HL-60 (cell line): Measurements from ENCODE around the gene FGD3.

Experiments
- DNase-seq, 2 experiments: peaks; one replicate each; pipeline ENCODE4 v3.0.0-alpha.2; 2010 to 2020; ENCODE audit warnings: low read depth in 1 of 2, low spot score in 1 of 2
- H3K27ac ChIP-seq: fragments of 250-450 bp; sonication (Bioruptor Pico); replicated peaks from 2 replicates; pipeline ENCODE4 v1.5.1; 2020; ENCODE audit warnings: mild to moderate bottlenecking, moderate library complexity
- H3K27me3 ChIP-seq: fragments of 250-450 bp; sonication (Bioruptor Pico); 2 replicates; pipeline ENCODE4 v1.5.1; 2021; ENCODE audit warnings: mild to moderate bottlenecking, moderate library complexity; ENCODE audit not compliant: insufficient read depth, poor library complexity, severe bottlenecking
- H3K4me3 ChIP-seq: replicated peaks from 2 replicates; pipeline ENCODE4 v1.5.1; 2011; ENCODE audit warnings: mild to moderate bottlenecking, control low read depth, low read length; ENCODE audit not compliant: insufficient read depth
- GABPA ChIP-seq: IDR thresholded peaks from 2 replicates; pipeline ENCODE4 v1.6.1; 2012; ENCODE audit warnings: low read depth
- POLR2AphosphoS5 ChIP-seq: IDR thresholded peaks from 2 replicates; pipeline ENCODE4 v1.6.1; 2012; ENCODE audit warnings: low read depth
- SPI1 ChIP-seq: IDR thresholded peaks from 2 replicates; pipeline ENCODE4 v1.6.1; 2012; ENCODE audit warnings: low read depth, mild to moderate bottlenecking, borderline replicate concordance
- TF ChIP-seq, protein P1 (sequence below): IDR thresholded peaks from 2 replicates; pipeline ENCODE4 v1.6.1; 2012; ENCODE audit warnings: low read depth; ENCODE audit not compliant: insufficient replicate concordance
- TF ChIP-seq, protein P2 (sequence below): IDR thresholded peaks from one replicate; pipeline ENCODE4 v1.5.1; 2011; ENCODE audit warnings: low read length, control low read depth, inconsistent platforms; ENCODE audit not compliant: insufficient read depth

Gene FGD3

DNA sequence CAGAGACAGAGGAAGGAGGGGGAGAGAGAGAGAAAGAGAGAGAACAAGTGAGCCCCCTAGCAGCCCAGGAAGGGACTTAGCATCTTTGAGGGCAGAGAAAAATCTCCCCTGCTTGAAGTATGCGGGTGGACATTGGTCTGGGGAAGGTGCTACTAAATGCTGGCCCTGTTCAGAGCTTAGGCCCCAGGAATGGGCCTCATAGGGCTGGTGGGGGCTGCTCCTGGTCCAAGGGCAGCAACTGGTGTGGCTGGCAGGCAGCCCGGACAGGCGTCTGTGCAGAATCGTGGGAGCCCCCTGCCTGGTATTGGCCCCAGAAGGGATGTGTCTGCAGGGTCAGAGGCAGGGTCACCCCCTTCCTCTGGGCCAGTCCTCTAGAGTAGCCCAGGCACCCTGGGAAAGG lies 63.4 kb downstream of the FGD3 start:
- TF ChIP-seq SPI1 (no peak), POLR2AphosphoS5 (no peak), GABPA (no peak)
- TF ChIP-seq, protein P1, sequence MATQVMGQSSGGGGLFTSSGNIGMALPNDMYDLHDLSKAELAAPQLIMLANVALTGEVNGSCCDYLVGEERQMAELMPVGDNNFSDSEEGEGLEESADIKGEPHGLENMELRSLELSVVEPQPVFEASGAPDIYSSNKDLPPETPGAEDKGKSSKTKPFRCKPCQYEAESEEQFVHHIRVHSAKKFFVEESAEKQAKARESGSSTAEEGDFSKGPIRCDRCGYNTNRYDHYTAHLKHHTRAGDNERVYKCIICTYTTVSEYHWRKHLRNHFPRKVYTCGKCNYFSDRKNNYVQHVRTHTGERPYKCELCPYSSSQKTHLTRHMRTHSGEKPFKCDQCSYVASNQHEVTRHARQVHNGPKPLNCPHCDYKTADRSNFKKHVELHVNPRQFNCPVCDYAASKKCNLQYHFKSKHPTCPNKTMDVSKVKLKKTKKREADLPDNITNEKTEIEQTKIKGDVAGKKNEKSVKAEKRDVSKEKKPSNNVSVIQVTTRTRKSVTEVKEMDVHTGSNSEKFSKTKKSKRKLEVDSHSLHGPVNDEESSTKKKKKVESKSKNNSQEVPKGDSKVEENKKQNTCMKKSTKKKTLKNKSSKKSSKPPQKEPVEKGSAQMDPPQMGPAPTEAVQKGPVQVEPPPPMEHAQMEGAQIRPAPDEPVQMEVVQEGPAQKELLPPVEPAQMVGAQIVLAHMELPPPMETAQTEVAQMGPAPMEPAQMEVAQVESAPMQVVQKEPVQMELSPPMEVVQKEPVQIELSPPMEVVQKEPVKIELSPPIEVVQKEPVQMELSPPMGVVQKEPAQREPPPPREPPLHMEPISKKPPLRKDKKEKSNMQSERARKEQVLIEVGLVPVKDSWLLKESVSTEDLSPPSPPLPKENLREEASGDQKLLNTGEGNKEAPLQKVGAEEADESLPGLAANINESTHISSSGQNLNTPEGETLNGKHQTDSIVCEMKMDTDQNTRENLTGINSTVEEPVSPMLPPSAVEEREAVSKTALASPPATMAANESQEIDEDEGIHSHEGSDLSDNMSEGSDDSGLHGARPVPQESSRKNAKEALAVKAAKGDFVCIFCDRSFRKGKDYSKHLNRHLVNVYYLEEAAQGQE: no peak
- TF ChIP-seq, protein P2, sequence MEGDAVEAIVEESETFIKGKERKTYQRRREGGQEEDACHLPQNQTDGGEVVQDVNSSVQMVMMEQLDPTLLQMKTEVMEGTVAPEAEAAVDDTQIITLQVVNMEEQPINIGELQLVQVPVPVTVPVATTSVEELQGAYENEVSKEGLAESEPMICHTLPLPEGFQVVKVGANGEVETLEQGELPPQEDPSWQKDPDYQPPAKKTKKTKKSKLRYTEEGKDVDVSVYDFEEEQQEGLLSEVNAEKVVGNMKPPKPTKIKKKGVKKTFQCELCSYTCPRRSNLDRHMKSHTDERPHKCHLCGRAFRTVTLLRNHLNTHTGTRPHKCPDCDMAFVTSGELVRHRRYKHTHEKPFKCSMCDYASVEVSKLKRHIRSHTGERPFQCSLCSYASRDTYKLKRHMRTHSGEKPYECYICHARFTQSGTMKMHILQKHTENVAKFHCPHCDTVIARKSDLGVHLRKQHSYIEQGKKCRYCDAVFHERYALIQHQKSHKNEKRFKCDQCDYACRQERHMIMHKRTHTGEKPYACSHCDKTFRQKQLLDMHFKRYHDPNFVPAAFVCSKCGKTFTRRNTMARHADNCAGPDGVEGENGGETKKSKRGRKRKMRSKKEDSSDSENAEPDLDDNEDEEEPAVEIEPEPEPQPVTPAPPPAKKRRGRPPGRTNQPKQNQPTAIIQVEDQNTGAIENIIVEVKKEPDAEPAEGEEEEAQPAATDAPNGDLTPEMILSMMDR: no peak
- DNase-seq: no peak
- Histone ChIP-seq H3K4me3 (no peak overlapping the region), H3K27ac (no peak overlapping the region), H3K27me3 (no peaks in the 10 kb centered on the region)

DNA sequence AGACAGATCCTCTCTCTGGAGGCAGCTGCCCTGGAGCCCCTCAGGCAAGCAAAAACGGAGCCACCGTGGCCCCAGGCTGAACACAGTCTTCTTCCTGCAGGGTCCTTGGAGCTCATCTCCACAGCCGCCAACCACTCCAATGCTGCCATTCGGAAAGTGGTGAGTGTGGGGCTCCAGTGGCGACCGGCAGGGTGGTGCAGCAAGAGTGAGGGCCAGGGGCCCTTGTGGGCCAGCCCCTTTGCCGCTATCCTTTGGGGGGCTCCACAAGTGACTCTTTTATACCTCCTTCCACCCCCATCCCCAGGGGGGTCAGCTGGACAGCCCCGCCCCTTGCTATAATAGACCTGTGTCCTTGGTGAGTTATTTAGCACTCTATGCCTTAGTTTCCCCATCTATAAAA lies 63.8 kb downstream of the FGD3 start:
- DNase-seq: no peak
- Histone ChIP-seq H3K27me3 (no peaks in the 10 kb centered on the region), H3K4me3 (no peak overlapping the region), H3K27ac (no peak overlapping the region)
- TF ChIP-seq, protein P2: no peak
- no peak for TF ChIP-seq POLR2AphosphoS5
- no peak for TF ChIP-seq SPI1
- TF ChIP-seq, protein P1: no peak
- TF ChIP-seq GABPA: no peak

DNA sequence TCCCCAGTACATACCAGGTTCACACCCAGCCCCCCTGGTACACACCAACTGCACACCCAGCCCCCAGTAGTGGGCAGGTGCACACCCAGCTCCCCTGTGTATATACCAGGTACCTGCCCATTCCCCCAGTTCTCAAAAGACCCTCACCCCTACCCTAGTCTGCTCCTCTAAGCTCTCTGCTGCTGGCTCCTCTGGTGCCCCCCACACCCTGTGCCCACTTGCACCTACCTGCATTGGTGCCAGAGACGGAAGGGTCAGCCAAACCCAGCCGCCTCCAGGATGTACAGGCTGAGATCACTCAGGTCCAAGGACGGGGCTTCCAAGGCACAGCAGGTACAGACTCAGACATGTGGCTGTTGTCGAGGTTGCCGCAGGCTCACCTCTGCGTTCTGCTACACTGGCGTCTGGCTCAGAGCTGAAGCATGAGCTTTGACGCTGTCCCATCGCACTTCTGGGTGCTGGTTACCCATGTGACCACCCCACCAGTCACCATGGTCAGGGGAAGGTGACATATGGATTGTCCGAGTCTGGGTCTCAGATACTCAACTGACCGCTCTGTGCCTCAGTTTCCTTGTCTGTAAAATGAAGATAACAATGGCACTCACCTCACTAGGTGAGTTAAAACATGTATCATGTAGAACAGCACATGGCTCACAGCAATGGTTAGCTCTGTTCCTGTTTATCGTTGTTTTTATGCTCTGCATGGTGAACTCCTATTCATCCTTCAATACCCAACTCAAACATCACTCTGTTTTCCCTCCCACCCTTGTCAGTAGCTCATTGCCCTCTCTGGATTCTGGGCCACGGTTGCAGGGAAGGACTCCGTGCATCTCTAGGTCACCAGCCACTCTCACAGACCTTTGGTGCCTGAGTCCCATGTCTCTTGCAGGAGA lies 65.9 kb downstream of the FGD3 start:
- DNase-seq: no peak
- H3K27me3 ChIP-seq: no peaks in the 10 kb centered on the region
- TF ChIP-seq, protein P2: no peak
- TF ChIP-seq, protein P1: no peak
- TF ChIP-seq POLR2AphosphoS5 (no peak), SPI1 (no peak), GABPA (no peak)
- no peak overlapping the region for H3K4me3 ChIP-seq
- H3K27ac ChIP-seq: no peak overlapping the region
